Stimulated activated CD4-positive, alpha-beta T cell treated with anti-CD3 and anti-CD28 coated beads, Interleukin-4, amount 100 ng/mL, for 4 hours (primary cell): ENCODE results near the gene TSC22D1.

Source experiments
- DNase-seq, 2 experiments: peaks; one replicate each; pipeline ENCODE4 v3.0.0-alpha.2; 2020

TSC22D1 gene

DNA sequence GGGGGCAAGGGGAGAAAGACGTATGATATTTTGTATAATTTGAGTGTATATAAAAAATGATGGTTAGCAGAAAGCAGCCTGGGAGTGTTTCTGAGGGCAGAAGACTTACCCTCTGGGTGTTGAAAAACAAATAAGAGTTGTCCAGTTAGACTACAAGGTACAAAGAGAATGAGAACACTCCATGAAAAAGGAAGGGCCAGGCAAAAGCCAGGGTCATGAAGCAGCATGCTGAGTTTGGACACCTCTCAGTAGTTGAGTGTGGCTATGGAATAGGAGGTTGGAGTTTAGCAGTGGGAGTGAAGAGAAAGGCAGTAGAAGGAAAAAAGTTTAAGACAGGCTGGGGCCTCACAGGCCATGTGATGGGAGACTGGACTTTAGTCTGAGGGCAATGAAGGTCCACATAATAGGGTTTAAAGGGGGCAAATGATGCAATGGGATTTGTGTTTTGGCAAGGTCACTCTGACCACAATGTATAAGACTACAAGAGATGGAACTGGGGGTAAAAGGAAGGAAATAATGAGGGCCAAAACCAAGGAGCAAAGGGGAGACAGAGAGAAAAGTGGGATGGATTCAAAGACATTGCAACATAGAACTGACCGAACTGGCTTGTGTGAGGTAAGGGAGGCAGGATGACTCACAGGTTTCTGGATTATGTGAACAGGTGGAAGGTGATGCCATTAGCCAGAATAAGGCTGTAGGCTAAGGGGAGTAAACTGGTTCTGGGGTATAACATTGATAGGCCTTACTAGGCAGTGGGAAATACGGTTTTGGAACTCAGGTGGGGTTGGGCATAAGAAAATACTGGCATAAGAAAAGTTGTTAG, 125.9 kb downstream of the TSC22D1 start:
- DNase-seq = no peak

GRCh38 chr13:44448875-44449274, 127.3 kb downstream of the TSC22D1 start:
- DNase-seq = no peak

- no peak for DNase-seq
These were observed 127.8 kb downstream of the TSC22D1 start for GRCh38 chr13:44448373-44448772.

DNA sequence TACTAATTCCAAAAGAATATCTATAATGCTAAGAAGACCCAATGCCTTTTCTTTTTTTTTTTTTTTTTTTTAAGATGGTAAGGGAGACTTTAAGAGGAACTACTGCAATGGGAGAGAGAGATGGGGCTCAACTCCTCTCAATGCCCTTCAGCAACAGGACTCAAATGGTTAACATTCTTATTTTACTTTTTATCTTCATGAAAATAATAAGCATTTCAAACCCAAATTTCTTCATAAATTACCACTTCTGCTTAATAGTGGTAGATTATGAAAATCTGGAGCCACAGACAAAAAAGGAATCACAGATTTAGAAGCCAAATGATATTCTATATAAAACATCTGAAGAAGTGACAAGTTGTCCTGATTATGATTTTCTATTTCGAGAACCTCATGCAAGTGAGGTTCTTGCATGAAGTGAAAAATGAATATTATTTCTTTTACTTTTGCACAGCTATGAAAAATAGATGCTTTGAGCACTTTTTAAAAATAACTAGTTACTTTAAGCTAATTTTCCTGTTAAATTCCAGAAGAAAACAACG, 128.3 kb downstream of the TSC22D1 start:
- no peak for DNase-seq

- DNase-seq = no peak
These were observed 136.0 kb downstream of the TSC22D1 start for GRCh38 chr13:44440046-44440608.

- no peak for DNase-seq
These were observed 136.6 kb downstream of the TSC22D1 start for GRCh38 chr13:44439452-44440024.

GRCh38 chr13:44438234-44438579, 137.9 kb downstream of the TSC22D1 start:
- no peak for DNase-seq

DNA sequence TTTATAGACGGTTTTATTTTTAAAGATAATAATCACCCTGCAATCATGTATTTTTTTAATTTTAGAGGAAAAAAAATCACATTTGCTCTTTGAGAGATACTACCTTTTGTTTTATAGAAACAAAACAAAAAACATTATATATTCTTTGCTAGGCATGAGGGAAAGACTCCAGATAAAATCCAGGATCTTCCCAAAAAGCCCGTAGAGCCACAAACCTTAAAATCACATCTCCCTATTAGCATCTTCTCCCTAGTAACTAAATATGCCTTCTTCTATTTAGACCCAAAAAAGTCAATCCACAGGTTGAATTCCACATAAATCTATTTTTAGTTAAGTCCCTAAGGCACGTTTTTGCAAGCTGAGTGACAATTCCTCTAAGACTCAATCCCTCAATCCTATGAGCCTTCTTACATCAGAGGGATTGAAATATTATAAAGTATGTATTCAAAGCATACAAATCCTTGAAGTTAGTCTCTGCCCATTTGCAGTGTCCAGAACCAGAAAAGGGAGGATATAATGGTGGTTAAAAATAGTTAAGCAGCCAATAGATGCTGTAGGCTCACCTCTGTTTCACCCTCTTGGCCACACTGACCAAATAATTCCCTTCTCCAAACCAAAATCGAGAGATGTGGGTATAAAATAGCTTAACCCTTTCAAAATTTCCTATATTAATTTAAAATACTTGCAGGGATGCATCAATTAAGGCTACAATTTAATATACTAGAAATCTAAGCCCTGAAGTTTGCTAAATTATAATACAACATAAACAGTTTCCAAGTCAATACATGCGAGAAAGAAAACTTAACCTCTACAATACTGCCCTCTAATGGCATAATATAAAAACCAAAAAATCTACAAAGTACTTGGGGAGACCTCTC, 138.5 kb downstream of the TSC22D1 start:
- DNase-seq = no peak

- DNase-seq = peak; percentile 27 to 34
These were observed 139.4 kb downstream of the TSC22D1 start for GRCh38 chr13:44436589-44437337.

GRCh38 chr13:44435919-44436510, 140.1 kb downstream of the TSC22D1 start:
- DNase-seq = no peak

DNA sequence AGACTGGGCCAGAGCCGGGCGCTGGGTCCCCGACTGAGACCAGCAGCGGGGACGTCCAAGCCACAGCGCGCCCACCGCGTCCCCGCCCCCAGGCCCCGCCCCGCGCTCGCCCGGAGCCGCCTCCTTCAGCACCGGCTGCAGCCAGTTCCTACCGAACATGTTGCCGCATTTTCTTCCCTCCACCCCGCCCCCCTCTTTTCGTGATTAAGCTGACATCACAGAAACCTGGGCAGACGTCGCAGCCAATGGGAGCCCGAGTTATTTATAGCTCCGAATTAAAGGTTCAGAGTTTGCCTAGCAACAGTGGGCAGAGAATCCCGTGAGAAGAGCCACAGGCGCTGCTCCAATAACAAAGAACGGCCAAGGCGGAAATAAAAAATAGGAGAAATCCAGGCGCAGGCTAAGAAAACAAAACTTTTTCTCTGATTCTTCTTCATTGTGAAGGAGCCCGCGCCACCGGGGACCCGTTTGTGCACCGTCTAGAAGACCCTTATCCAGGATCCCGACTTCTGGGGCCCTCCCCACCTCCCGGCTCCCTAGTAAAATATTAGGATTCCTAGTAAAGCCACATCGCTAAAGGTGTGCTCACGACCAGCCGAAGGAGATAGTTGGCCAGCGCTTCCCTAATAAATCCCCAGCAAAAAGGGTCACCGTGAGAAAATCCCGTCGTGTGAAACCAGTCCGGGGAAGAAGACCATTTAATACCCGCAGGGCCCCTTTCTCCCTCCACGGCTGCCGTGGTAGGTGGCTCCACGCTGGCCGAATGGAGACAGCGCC, 140.8 kb downstream of the TSC22D1 start:
- peak; percentile 80 to 88 for DNase-seq

DNA sequence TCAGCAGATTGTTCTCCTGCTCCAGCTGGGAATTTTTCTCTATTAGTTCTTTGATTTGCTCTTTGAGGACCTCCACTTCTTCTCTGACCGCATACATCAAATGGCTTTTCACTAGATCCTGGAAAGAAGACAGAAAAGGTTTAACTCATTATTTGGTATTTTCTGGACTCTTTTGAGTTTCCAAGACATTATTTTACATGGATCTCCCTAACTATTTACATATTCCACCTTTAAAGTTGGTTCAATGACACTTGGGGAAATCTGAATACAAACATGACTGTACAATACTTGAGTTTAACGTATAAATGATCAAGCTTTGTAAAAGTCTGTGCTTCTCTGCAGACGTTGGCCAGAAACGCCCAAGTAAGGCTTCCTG, 141.4 kb downstream of the TSC22D1 start:
- no peak for DNase-seq

DNA sequence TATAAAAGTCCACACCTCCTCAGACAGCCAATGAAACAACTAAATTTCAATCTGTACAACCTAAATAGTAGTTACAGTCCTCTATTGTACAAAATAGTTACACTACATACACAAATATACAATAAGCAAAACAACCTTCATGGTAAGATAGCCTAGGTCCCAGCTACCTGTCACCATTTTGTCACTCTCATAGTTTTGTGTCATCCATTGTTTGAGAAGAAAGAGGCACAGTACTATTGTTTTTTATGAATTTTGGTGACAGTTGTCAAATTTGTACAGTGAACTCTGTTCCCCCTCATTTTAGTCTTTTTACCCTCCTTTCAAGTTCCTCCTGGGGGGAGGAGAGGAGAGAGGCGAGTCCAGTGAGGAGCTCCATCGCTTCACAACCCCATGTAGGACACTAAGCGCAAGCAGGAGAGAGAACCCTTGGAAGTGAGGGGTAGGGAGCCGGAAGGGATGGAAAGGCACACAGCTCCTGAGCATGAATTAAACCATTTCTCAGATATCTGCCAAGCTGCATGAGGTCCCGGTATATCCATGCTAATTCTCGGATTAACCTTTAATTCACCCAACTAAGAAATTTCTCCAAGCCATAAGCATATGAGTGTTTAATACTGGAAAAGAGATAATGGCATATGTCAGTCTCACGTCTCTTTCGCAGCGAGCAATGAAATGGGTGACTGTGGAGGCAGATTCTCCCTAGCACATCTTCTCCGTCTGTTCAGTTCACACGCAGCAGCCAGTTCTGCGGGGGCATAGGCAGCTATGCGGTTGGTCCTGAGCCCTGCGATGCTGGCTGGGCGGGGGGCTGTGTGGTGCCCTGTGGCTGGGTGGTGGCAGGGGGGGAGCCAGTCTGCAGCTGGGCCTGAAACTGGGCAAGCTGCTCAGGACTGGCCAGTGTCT, 142.0 kb downstream of the TSC22D1 start:
- no peak for DNase-seq

DNA sequence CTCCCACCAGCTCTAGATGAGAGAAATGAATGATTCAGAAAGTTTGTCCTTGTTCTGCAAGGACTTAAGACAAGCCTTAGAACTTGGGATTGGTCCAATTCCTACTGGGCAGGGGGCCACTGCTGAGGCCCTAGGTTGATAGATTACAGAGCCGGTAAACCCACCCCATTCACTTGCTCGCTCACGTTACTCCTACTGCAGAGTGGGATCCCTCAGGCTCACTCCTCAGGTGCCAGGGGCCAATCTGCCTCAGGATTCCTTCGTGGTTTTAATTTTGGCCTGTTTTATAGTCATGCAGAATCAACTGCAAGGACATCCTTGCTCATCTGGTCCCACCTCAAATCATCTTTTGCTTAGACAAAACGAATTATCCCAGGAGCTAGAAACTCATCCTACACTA, 143.5 kb downstream of the TSC22D1 start:
- no peak for DNase-seq

DNA sequence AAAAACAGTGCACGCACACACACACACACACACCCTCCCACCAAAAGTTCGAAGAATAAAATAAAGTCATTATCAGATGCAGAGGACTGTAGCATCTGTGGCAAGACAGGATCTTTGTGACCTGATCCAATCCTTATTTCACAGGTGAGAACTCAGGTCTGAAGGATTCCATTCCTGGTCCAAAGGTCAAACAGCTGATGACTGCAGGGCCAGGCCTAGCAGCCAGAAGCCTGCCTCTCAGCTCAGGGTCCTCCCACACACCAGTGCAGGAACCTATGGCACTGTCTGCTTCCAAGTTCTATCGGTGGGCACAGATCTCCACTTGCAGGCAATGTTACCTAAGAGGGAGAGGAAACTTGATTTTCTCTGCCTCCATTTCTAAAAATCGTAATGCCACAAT, 145.0 kb downstream of the TSC22D1 start:
- DNase-seq = no peak

GRCh38 chr13:44429311-44429710, 146.8 kb downstream of the TSC22D1 start:
- DNase-seq = no peak

GRCh38 chr13:44426461-44426860, 149.7 kb downstream of the TSC22D1 start:
- no peak for DNase-seq

- DNase-seq = no peak
These were observed 150.4 kb downstream of the TSC22D1 start for GRCh38 chr13:44425815-44426078.

GRCh38 chr13:44425041-44425814, 150.9 kb downstream of the TSC22D1 start:
- no peak for DNase-seq

GRCh38 chr13:44423824-44424223, 152.3 kb downstream of the TSC22D1 start:
- DNase-seq = no peak
